GM19043 (cell line): ENCODE data around the gene SOWAHB.
"Not testable (repeated sequence)": the region's sequence is repeated elsewhere in the genome, so short reads cannot be mapped to it uniquely, and the experiment has no call there.

ENCODE experiments used
- ATAC-seq: cut with Tn5 transposase; IDR thresholded peaks from one replicate; pipeline ENCODE4 v1.9.1; 2021; ENCODE audit warnings: low read depth; ENCODE audit not compliant: unreplicated experiment

Gene SOWAHB

GRCh38 chr4:76896614-76897535, 1.1 kb downstream of the SOWAHB start:
- no peak for ATAC-seq

DNA sequence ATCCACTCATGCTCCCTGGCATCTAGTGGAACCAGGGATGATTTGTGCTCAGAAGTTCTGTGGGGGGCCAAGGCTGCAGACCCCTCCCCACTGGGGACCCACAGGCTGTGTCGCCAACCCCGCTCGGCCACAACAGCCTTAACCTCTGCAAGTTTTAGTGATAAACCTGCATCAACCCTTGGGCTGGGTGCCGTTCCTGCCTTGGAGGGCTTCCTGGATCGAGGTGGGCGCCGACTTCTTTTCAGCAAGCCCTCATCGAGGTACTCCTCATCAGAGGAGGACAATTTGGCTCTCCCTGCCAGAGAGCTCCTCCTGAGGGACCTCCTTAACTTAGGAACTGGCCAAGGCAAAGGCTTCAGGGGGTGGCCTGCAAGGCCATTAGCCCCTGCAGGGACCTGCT, 1.9 kb downstream of the SOWAHB start:
- no peak for ATAC-seq

- ATAC-seq, result no peak
Measured at GRCh38 chr4:76895619-76896018, 2.3 kb downstream of the SOWAHB start.

DNA sequence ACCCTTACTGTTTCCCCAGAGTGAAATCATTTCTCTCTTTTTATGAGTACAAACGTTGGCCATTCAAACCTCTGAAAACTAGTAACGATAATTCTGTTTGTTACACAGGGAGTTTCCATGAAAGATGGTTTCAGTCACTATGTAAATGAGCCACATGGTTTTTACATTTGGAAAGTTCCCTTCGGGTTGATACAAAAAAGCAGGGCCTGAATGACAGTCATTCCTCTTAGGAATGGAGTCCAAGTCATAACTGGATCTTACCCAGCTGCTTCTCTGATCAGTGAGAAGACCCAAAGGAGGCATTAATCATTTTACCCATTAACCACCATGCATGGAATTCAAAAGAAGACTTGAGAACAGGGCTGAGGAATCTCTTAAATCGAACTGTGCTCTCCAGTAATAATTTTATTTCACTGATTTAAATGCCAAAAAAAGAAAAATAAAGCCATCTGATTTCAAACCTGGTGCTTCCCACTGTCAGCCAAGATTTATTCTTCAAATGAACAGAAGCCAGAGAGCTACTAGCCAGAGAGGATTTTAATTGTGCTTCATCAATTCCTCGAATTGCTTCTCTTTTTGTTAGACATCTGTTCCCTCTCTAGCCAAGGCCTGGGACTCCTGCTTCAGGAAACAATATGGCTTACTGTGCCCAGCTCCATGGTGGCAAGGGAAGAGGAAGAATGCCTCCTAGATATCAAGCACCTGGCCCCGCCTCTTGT, 3.2 kb downstream of the SOWAHB start:
- no peak for ATAC-seq

GRCh38 chr4:76892601-76893000, 5.3 kb downstream of the SOWAHB start:
- ATAC-seq, result no peak

- no peak for ATAC-seq
Measured at GRCh38 chr4:76892001-76892400, 5.9 kb downstream of the SOWAHB start.

DNA sequence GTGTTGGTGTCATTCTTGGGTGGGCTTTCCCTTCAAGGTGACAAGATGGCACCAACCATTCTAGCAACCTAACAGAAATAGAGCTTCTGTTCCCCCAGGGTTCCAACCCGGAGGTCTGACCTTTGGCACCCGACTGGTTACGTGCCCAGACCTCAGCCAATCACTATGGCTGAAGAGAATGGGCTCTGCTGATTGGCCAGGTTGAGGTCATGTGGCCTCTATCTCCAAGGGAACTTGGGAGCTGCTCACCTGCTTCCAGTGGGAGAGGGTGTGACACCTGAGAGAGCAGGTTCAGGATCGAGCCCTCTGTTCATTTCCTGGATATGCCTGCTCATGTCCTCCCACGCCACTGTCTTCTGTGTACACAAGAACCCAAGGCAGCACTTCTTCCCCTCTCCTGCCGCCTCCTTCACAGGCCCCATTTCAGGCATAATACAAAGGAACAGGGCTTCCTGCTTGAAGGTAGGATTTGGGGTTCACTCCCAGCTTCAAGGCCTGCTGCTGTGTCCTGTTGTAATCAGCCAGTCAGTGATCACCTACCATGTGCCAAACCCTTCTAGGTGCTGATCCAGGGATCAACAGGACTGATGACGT, 11.0 kb downstream of the SOWAHB start:
- no peak for ATAC-seq

DNA sequence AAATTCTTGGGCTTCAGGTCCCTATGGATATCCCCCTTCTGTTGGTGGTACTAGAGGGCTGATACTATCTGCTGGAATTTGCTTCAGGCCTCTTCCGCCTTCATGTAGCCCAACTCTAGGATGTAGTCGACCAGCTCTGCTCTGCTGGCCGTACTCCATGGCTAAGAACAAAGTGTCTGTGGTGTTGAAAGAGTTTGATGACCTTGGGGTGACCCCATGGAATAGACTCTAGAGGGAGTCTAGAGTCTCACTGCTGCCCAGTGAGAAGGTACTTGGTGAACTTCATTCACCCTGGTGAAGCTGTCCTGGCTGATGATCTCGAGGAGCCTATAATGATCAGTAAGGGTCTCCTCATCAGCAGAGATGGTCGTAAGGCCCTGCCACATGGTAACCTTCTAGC, 11.7 kb downstream of the SOWAHB start:
- ATAC-seq, result no peak

- no peak for ATAC-seq
Measured at GRCh38 chr4:76883147-76883546, 14.8 kb downstream of the SOWAHB start.

DNA sequence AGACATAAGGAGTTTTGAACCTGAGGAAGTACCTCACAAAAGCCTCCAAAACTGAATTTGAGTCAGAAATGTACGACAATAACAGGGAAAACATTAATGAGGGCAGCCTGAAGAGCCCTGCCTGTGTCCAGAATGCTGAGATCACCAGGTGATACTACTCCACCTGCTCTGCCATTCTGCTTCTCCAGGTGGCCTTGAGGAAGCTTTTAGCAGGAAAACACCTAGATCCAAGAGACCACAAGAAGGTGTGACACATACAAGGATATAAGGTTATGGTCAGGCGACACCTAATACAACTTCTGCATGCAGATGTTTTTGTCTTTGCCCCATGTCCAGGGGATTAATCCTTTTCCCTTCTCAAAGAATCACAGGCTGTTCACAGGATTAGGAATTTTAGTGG, 15.3 kb downstream of the SOWAHB start:
- no peak for ATAC-seq

GRCh38 chr4:76881375-76881774, 16.6 kb downstream of the SOWAHB start:
- no peak for ATAC-seq

- ATAC-seq, result no peak
Measured at GRCh38 chr4:76879731-76880364, 18.1 kb downstream of the SOWAHB start.

- ATAC-seq, result not testable (repeated sequence)
Measured at GRCh38 chr4:76878641-76879165, 19.2 kb downstream of the SOWAHB start.

DNA sequence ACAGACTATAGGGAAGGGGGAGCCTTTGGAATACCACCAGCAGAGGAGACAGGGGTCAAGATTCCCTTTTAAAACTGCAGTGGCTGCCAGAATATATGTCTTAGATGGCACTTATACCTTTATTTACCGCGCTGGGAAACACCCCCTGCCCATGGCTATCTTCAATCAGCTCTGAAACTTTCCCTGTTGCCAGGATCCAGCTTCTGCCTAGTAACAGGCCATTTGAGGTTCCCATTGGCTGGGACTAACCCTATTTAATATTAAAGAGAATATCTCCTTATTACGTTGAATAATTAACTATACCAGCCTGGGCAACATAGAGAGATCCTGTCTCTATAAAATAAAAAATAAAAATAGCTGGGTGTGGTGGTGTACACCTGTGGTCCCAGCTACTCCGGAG, 23.8 kb downstream of the SOWAHB start:
- ATAC-seq, result no peak

DNA sequence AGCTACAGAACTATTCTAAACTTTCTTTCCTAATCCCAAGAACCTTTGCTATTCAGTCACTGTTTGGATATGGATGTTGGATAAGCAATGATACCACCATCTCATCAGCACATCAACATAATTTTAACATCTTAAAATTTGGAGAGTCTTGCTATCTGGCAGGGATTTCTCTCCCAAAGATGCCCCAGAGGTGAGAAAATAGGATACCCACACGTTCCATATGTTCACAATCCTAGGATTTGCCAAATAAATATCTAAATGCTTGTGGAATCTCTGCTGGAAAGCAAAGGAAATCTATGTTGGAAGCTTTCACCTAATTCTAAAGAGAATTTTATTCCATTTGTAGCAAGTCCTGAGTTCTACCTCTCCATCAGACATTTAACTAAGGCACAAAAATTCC, 24.4 kb downstream of the SOWAHB start:
- ATAC-seq, result no peak

DNA sequence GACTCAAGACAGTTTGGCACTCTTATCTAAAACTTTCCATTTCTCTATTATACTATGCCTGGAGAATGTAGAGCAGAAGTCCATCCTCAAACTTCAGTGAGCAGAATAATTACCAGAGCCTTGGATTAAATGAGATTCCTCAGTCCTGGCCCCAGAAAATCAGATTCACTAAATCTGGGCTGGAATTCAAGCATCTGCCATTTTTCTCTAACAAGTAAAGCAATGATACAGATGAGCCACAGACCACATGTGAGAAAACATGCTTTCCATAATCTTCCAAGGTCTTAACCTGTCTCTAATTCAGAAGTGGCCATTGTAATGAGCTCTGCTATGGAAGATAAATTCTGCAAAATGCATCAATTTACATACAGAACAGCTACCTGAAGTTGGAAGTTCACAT, 25.4 kb downstream of the SOWAHB start:
- ATAC-seq, result no peak

DNA sequence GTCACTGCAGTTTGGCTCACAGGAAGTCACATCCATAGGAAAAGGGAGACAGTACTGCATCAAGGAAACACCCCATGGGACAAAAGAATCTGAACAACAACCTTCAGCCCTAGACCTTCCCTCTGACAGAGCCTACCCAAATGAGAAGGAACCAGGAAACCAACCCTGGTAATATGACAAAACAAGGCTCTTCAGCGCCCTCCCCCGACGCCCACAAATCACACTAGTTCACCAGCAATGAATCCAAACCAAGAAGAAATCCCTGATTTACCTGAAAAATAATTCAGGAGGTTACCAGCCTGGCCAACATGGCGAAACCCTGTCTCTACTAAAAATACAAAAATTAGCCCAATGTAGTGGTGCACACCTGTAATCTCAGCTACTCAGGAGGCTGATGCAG, 29.2 kb downstream of the SOWAHB start:
- ATAC-seq, result not testable (repeated sequence)

- ATAC-seq, result no peak
Measured at GRCh38 chr4:76867880-76868655, 29.9 kb downstream of the SOWAHB start.

GRCh38 chr4:76867377-76867776, 30.6 kb downstream of the SOWAHB start:
- ATAC-seq, result no peak

DNA sequence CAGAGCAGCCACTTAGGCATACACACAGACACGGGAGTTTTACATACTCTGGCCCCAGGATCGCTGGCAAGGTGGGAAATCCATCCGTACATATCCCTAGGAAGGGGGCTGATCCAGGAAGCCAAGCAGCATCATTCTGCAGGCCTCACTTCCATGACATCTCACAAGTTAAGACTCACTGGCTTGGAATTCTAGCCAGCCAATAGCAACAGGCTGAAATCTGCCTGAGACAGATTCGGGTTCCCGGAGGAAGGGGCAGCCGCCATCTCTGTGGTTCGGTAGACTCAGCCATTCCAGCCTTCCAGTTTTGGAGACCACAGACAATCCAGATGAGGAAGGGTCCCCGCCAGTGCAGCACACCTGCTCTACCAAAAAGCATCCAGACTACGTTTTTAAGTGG, 31.3 kb downstream of the SOWAHB start:
- no peak for ATAC-seq
